ENCODE results near the gene TMEM81.

TMEM81 gene

DNA sequence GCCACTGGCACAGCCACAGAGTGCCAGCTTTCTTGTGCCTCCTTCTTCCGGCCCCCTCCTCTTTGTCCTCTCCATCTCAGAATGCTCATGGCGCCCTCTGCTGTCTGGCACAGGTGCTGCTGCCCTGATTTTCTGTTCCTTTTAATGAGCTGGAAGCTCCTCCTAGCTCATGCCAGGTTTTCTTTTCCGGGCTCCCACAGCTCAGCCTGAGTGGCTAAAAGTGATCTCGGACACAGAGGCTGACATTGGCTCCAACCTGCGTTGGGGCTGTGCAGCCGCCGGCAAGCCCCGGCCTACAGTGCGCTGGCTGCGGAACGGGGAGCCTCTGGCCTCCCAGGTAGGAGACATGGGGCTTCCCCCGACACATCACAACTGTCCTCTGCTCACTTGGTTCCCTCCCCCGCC lies 22.6 kb downstream of the TMEM81 start:
- no peak for DNase-seq (ENCODE audit: low read depth, low spot score)
- no peak overlapping the region for H3K27ac ChIP-seq

DNA sequence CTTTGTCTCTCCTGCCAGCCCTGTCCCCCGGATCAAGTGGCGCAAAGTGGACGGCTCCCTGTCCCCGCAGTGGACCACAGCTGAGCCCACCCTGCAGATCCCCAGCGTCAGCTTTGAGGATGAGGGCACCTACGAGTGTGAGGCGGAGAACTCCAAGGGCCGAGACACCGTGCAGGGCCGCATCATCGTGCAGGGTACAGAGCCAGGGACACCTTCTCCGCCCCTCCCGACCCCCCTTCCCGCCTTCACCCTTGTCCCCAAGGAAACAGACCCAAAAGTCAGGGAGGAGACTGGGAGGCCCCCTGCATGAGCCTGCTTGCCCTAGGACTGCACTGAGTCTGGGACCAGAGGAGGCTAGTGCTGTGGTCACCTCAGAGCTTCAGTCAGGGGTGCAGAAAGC lies 23.0 kb downstream of the TMEM81 start:
- H3K27ac ChIP-seq: no peak overlapping the region
- DNase-seq (ENCODE audit: low read depth, low spot score): no peak

DNA sequence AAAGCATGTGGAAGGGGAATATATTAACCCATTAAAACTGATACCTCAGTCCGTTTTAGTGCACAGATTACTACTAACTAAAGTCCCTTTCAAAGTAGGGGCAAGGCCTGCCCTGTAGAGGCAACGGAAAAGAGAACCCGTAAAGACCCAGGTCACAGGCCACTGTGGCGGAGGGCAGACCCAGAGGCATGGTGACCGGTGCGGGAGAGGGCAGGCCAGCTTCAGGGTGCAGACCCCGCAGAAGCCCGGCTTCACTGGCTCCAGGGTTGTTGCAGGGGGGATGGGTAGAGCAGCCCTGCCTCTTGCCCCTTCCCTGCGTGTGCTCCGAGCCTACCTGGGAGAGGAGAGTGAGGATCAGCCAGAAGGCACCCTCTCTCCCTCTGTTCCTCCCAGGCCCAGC lies 23.5 kb downstream of the TMEM81 start:
- DNase-seq (ENCODE audit: low read depth, low spot score): no peak
- no peak overlapping the region for H3K27ac ChIP-seq

DNA sequence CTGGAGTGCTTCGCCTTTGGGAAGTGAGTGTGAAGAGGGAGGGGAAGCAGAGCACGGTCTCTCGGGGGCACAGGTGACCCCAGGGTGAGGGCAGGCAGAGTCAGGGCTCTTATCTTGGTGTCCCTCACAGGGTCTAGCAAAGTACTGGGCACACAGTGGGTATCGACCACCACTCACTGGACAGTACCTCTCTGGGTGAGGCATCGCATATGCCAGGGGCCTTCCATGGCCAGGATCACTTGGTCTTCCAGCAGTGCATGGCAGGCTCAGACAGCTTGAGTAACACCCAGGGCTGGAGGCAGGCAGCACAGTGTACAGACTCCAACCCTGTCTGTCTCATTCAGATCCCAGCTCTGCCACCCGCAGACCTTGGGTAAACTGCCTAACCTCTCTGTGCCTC lies 24.6 kb downstream of the TMEM81 start:
- H3K27ac ChIP-seq: no peak overlapping the region
- no peak for DNase-seq (ENCODE audit: low read depth, low spot score)

DNA sequence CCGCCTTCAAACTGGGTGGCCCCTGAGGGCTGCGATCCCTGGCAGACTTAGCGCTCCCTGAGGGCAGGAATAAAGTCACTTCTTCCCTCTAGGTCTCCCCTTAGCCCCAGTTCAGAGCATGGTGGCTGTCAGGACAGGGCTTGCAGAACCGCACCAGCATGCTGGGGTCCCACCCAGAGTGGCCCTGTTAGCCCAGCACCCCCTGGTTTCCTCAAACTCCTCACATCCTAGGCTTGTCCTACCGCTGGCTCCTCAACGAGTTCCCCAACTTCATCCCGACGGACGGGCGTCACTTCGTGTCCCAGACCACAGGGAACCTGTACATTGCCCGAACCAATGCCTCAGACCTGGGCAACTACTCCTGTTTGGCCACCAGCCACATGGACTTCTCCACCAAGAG lies 25.4 kb downstream of the TMEM81 start:
- H3K27ac ChIP-seq: no peak overlapping the region

DNA sequence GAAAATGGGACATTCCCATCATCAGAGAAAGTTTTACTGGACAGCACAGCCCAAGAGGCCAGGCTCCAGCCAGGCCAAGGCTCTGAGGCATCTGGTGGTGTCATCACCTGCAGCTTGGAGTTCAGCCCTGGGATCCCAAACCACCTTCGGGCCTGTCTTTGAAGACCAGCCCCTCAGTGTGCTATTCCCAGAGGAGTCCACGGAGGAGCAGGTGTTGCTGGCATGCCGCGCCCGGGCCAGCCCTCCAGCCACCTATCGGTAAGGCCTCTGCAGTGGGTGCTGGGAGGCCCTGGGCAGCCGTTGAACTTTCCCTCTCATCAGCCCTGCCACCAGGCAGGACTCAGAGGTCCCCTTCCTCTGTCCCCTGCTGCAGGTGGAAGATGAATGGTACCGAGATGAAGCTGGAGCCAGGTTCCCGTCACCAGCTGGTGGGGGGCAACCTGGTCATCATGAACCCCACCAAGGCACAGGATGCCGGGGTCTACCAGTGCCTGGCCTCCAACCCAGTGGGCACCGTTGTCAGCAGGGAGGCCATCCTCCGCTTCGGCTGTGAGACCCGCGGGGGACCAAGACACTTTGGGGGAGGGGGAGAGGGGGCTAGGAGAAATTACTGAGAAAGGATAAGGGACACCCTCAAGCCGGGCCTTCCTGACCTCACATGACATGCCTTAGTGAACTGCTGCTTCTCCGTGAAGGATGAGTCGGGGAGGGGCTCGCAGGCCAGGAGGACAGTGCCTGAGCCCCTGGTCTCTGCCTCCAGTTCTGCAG lies 26.3 kb downstream of the TMEM81 start:
- no peak for DNase-seq (ENCODE audit: low read depth, low spot score)
- H3K27ac ChIP-seq: no peak overlapping the region

More for the DNA sequence above, 25.4 kb downstream of the TMEM81 start:
- DNase-seq (ENCODE audit: low read depth, low spot score): no peak

DNA sequence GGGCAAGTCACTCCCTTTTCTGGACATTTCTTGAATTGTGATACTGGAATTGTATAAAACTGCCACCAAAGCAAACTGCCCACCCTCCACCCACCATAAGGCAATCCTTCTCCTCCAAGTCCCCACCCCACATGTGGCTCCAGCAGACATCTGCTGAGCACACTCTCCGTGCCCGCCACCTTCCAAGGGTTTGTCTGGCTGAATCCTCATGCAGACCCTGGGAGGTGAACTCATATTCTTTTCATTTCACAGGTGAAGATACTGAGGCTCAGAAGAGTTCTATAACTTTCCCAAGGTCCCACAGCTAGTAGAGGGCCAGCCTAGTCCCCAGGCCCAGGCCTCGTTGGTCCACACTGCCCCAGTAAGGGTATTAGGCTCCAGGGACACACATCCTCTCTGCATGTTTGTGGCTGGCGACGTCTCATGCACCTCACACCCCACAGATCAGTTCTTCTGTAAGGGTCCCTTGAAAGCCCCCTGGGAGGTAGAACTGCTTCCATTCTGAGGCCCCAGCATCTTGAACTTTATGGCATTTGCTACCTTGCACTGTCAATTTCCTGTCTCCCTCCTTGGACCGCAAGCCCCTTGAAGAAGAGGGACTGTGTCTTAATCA lies 27.2 kb downstream of the TMEM81 start:
- no peak for DNase-seq (ENCODE audit: low read depth, low spot score)
- H3K27ac ChIP-seq: no peak overlapping the region

DNA sequence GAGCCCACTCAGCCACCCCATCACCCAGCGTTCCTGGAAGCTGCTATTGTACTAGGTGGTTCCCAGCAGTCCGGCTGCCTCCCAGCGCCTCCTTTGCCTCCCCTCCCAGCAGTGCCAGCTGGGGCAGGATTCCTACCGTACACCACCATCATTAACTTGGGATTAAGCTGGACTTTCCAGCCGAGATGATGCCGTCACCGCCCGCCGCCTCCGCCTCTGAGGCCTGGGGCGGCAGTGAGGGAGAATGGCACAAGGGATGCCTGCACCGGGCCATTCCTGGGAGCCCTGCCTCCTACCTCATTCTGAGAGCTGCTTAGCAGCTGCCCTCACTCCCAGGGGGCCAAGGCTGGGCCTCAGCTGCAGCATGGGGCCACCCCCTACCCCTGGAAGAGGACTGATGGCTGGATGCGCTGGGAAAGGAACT lies 28.1 kb downstream of the TMEM81 start:
- no peak for DNase-seq (ENCODE audit: low read depth, low spot score)
- H3K27ac ChIP-seq: no peak overlapping the region

DNA sequence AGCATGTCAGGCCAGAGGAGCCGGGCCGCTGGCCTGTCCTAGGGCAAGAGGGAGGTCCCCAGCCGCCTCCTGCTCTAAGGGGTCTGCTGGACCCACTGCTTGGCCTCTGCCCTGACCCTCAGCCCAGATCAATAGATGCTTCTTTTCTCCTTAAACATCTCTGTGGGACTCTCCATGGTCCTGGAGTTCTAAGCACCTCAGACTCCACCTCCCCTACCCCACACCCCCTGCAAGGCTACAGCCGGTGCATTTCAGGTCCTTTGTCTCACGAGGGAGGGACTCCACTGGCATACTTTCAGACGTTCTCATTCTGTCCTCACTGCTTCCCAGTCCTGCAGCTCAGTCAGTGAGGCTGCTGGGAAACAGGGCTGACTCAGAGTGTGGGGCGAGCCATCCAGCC lies 30.2 kb downstream of the TMEM81 start:
- H3K27ac ChIP-seq: no peak overlapping the region
- no peak for DNase-seq (ENCODE audit: low read depth, low spot score)

DNA sequence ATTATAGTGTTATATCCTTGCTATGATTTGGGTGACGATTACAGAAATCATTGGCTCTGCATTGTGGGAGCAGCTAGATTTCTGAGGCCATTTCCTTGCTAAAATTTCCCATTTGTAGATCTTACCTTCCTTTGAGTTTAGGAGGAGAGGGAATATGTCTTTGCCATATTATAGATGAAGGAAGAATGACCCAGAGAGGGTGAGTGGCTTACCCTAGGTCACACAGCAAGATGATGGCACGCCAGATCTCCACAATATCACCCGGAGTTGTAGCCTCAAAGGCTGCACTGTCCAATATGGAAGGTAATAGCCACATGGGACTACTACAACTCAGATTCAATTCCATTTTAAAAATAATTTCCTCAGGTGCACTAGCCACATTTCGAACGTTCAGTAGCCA lies 31.0 kb downstream of the TMEM81 start:
- no peak overlapping the region for H3K27ac ChIP-seq
- no peak for DNase-seq (ENCODE audit: low read depth, low spot score)

DNA sequence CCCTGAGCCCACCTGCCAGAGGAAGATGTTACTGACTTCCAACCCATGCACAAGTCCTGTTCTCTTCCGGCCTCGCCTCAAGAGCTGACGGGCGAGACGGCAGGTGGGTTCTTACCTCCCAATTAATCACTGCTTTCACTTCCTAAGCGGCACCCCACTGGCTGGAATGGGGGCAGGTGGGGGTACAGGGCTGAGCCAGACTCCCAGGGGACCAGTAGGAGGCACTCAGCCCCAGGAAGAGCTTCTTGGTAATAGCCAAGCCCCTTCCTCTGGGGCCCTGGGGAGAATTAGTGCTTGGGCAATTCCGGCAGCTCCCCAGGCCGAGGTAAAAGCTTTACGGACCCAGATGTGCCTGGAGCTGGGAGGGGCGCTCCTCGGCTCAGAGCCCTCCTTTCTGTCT lies 31.6 kb downstream of the TMEM81 start:
- no peak for DNase-seq (ENCODE audit: low read depth, low spot score)
- H3K27ac ChIP-seq: no peak overlapping the region

DNA sequence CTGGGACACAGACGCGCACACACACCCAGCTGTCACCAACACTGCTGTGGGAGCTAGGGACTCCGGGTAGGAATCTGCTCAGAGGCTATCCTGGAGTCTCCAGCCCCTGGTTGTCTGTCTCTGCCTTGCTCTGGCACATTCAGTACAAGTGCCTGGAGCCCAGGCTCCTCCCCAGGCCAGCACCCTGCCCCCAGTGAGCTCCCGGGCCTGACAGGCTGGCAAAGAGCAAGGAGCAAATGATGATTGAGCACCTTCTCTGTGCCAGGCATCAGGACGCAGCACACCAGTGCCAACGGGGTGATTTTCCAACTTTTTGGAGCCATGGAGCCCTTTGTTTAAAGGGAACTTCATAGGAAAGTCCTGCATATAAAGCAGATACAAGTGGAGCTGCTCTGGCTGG lies 34.8 kb downstream of the TMEM81 start:
- H3K27ac ChIP-seq: no peak overlapping the region
- DNase-seq (ENCODE audit: low read depth, low spot score): no peak

DNA sequence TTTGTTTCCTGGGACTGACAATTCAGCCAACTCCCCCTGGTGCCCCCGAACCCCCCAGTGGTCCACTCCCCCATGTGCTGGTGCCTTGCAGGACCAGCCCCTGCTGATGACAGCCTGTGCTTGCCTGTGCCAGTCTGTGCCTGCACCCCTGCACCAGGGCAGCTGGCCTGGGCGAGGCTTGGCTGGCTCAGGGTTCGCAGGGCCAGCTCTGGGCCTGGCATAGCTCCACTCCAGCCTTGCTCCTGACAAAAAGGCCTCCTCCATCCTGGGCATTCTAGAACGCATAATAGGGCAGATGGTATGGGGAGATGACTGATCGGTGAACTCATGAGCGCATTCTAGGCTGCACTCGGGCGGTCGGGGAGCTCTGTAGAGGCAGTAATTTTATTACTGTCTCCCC lies 35.9 kb downstream of the TMEM81 start:
- DNase-seq (ENCODE audit: low read depth, low spot score): no peak
- no peak overlapping the region for H3K27ac ChIP-seq

DNA sequence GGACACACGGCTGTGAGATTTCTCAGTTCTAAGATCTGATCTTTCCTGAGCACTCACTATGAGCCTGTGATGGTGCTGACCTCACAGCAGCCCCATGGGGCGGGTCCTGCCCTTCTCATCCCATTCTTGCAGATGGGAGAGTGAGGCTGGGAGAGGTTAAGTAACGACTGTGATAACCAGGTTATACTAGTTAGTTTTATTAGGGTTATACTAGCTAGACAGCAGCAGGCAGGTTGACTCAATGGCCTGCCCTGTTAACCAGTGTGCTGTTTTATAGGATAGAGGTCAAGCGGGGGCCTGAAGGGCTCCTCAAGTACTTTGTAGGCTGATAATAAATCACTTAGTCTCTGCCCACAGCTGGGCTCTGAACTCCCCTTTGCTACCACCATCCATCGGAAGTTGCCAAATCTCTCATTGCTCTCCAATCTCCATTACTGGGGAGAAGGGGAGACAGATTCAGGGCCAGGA lies 36.5 kb downstream of the TMEM81 start:
- no peak overlapping the region for H3K27ac ChIP-seq
- DNase-seq (ENCODE audit: low read depth, low spot score): no peak

DNA sequence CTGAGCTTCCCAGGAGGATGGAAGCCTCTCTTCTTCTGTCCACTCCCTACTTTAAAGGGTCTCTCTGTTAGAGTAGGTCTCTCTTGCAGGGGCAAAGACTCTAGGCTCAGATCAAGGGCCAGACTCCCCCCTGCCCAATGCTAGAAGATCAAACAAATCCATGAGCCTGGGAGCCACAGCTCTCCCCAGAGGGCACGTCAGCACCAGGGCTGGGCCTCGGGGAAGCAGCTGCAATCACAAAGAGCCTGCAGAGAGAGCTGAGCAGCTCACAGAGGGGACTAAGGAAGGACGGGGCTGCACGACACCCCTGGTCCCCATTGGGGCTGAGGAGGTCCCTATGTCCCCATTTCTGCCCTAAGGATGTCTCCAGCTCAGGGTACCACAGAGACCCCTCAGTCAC lies 37.4 kb downstream of the TMEM81 start:
- DNase-seq (ENCODE audit: low read depth, low spot score): no peak
- no peak overlapping the region for H3K27ac ChIP-seq

DNA sequence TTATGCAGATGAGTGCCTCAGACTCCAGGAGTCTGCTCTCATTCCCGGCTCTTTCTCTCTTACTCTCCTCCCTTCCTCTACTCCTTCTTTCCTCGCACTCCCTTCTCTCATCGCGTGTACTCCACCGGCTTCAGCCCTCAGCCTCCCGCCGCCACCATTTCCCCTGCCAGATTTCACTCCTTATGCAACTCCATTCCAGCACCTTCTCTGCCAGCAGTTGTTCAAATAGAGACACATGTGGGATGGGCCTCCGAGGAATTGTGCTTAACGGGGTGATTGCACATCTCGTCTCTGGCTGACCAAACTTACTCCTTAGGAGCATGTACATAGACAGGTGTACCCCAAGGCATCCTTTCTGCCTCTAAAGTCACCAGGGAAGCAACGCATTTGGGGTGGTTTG lies 39.1 kb downstream of the TMEM81 start:
- DNase-seq (ENCODE audit: low read depth, low spot score): no peak
- H3K27ac ChIP-seq: no peak overlapping the region

DNA sequence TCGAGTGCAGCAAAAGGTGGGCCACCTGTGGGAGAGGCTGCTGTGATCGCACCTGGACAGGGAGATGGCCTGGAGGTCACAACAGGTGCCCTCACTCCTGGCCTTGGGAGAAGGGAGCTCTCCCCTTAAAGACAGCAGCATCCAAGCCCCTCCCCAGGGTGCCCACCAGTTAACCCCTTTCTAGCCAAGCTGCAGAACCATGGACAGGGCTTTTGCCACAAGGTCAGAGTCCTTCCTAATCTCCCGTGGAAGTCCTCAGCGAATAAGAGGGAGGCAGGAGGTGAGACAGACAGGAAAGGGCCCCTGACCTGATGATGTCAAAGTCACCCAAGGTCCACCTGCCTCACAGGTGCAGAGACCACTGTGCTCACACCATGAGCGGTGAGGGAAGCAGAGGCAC lies 39.5 kb downstream of the TMEM81 start:
- H3K27ac ChIP-seq: no peak overlapping the region
- no peak for DNase-seq (ENCODE audit: low read depth, low spot score)

DNA sequence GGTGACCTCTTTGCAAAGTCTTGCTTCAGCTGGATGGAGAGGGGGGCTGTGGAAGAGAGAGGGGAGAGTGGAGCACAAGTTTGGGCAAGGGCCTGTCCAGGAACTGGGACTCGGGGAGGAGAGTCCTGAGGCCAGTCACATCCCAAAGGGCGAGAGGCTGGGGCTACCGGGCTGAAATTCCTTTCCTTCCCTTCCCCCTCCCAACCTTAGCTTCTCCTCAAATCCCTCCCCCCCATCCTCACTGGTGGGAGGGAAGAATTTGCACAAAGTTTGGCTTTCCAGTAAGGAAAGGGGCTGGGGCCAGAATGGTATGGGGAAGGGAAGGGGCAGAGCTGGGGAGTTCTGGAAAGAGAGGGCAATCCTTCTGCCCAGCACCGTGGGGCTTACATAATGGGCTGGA lies 40.4 kb downstream of the TMEM81 start:
- no peak overlapping the region for H3K27ac ChIP-seq
- no peak for DNase-seq (ENCODE audit: low read depth, low spot score)

DNA sequence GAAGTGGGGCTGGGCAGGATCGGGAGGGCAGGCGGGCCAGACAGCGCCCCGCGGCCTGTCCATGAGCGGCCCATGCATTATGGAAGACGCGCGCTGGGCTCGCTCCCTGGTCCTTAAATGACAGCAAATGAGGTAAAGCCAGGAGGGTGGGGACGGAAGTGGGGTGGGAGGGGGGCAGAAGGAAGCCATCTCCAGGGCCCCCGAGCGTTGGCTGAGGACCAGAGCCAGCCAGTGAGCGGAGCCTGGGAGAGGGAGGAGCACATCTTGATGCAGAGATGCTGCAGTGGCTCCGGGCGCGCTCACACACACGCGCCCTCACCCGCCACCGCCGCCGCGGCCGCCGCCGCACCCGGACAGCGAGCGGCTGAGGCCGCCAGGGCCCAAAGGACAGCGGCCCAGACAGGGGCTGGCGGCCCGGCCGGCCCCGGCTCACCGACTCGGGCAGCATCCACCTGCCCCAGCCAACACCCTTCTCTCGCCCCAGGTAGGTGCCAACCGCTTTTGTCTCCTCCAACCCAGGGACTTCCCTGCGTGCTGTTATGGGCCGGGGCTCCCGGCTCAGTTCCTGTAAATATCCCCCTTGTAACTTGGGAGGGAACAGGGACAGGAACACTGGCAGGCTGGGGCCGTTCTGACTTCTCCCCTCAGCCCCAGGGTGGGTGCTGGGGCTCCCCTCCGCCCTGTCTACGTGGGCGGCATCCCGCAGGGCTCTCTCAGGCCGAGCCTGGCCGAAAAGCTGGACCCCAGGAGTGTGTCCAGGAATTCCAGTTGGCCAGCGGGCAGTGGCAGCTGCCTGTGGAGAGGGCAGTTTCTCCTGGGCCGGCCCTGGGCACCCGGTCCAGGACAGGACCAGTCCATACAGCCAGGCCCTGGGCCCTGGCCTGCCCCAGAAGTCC lies 41.1 kb downstream of the TMEM81 start, which contains the start of gene CNTN2:
Gene CNTN2, plus strand, starts transcription at position 302 of the 896 bp plus-strand sequence. CDS start 9,974 bp downstream, outside the sequence.
- no peak within 1 kb of the TSS for H3K27ac ChIP-seq
- no peak for DNase-seq (ENCODE audit: low read depth, low spot score)

DNA sequence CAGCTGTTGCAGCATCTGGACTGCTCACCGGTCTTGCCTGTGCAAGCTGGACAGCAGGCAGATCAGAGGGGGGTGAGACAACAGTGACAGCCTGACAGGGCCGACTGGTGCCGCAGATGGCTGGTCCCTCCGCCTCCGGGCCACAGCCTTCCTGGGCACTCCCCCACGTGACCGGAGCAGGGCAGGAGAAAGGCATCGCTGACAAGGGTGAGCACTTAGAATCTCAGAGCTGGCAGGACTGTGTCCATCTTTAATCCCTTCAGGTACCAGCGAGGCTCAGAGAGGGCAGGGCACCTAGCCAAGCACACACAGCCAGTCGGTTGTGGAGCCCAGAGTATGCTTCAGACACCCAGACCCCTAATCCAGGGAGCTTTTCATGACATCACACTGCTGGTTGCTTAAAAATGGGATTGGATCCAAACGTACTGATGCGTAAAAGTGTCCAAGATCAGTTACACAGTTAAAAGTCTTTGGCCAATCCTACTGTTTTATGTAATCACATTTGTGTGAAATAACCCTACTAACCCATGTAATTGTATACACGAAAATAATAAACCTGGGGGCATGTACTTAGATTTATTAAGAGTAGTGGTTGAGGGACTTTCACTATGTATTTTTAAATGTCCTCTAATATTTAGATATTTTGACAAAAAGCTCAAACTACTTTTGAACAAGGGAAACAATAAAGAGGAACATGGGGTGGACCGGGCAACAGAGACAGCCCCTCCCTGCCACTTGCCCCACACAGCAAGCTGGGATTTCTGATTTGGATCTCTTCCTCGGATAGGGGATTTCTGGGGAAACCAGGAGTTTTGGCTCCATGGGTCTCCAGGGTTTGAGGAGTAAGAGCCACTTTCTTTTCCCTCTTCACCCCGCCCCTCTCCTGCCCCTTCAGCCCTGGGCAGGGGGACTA lies 42.0 kb downstream of the TMEM81 start:
- no peak overlapping the region for H3K27ac ChIP-seq
- no peak for DNase-seq (ENCODE audit: low read depth, low spot score)
